DMS114 treated with DMSO at 0.1 percent for 48 hours (cell line): Measurements from ENCODE around the gene CNPY3.
A peak's percentile ranks its signal among the peaks of the same experiment; 100 is the strongest.
"Not testable (repeated sequence)": the region's sequence is repeated elsewhere in the genome, so short reads cannot be mapped to it uniquely, and the experiment has no call there.

ENCODE experiments used
- DNase-seq: peaks from one replicate; lab custom pipeline; 2025; ENCODE audit not compliant: unreplicated experiment; lab: John Stamatoyannopoulos, UW

CNPY3 gene

GRCh38 chr6:42928986-42929820 lies at the start of gene CNPY3:
Gene CNPY3 (plus strand): TSS chr6:42929480. CDS start chr6:42929571, 91 bp downstream.
- DNase-seq: peak; percentile 98

GRCh38 chr6:42880240-42880817 lies 49.0 kb upstream of the CNPY3 start:
- DNase-seq: not testable (repeated sequence)

- not testable (repeated sequence) for DNase-seq
Observed at GRCh38 chr6:42880871-42881270, 48.4 kb upstream of the CNPY3 start.

- no peak for DNase-seq
Observed at GRCh38 chr6:42885702-42886101, 43.6 kb upstream of the CNPY3 start.

GRCh38 chr6:42888201-42888600 lies 41.1 kb upstream of the CNPY3 start:
- not testable (repeated sequence) for DNase-seq

GRCh38 chr6:42889815-42890214 lies 39.5 kb upstream of the CNPY3 start:
- peak; percentile 60 for DNase-seq

GRCh38 chr6:42890311-42891198 lies 38.7 kb upstream of the CNPY3 start:
- DNase-seq: peak; percentile 93

- DNase-seq: no peak
Observed at GRCh38 chr6:42891199-42891722, 38.0 kb upstream of the CNPY3 start.

- DNase-seq: not testable (repeated sequence)
Observed at GRCh38 chr6:42894041-42894828, 35.0 kb upstream of the CNPY3 start.

GRCh38 chr6:42896178-42896719 lies 33.0 kb upstream of the CNPY3 start:
- no peak for DNase-seq

GRCh38 chr6:42898891-42899361 lies 30.4 kb upstream of the CNPY3 start:
- DNase-seq: peak; percentile 77

- DNase-seq: no peak
Observed at GRCh38 chr6:42899871-42900270, 29.4 kb upstream of the CNPY3 start.

GRCh38 chr6:42901538-42901957 lies 27.7 kb upstream of the CNPY3 start:
- peak; percentile 82 for DNase-seq

GRCh38 chr6:42902429-42903263 lies 26.6 kb upstream of the CNPY3 start:
- DNase-seq: not testable (repeated sequence)

- DNase-seq: no peak
Observed at GRCh38 chr6:42904467-42904866, 24.8 kb upstream of the CNPY3 start.

GRCh38 chr6:42907336-42907735 lies 21.9 kb upstream of the CNPY3 start:
- DNase-seq: no peak

- DNase-seq: no peak
Observed at GRCh38 chr6:42909835-42910234, 19.4 kb upstream of the CNPY3 start.

GRCh38 chr6:42911171-42912021 lies 17.9 kb upstream of the CNPY3 start:
- DNase-seq: peak; percentile 45
